Karpas-422 (cell line): ENCODE results near the gene STOML3. TPM values are rescaled to one million over a fixed set of nuclear protein-coding genes. Genes with fewer than 3 reads are reported as not detected.

Source experiments
- DNase-seq: peaks from one replicate; pipeline ENCODE4 v3.0.0-alpha.2; 2015
- H2AFZ ChIP-seq: fragments of 200-600 bp; sonication (generic); 2 replicates; pipeline ENCODE4 v1.6.1; 2014; ENCODE audit warnings: antibody characterized with exemption, low read length, mixed read lengths
- H3K27ac ChIP-seq: fragments of 200-600 bp; sonication (generic); 2 replicates; pipeline ENCODE4 v1.5.1; 2014; ENCODE audit warnings: mild to moderate bottlenecking, low read length, moderate library complexity
- H3K27me3 ChIP-seq: fragments of 200-600 bp; sonication (generic); 2 replicates; pipeline ENCODE4 v1.6.1; 2014; ENCODE audit warnings: low read length, mixed read lengths
- H3K36me3 ChIP-seq: fragments of 200-600 bp; sonication (generic); 2 replicates; pipeline ENCODE4 v1.6.1; 2014; ENCODE audit warnings: low read length, mixed read lengths; ENCODE audit not compliant: insufficient read depth
- H3K4me1 ChIP-seq: fragments of 200-600 bp; sonication (generic); 2 replicates; pipeline ENCODE4 v1.6.1; 2014; ENCODE audit warnings: mild to moderate bottlenecking, low read length, mixed read lengths
- H3K4me2 ChIP-seq: fragments of 200-600 bp; sonication (generic); 2 replicates; pipeline ENCODE4 v1.6.1; 2014; ENCODE audit warnings: low read length, low read depth, mild to moderate bottlenecking; ENCODE audit not compliant: poor library complexity, severe bottlenecking
- H3K4me3 ChIP-seq: fragments of 200-600 bp; sonication (generic); 2 replicates; pipeline ENCODE4 v1.5.1; 2014; ENCODE audit warnings: mild to moderate bottlenecking, antibody characterized with exemption, low read length, mixed read lengths
- H3K79me2 ChIP-seq: fragments of 200-600 bp; sonication (generic); 2 replicates; pipeline ENCODE4 v1.6.1; 2014; ENCODE audit warnings: mild to moderate bottlenecking, low read length, mixed read lengths
- H3K9ac ChIP-seq: fragments of 200-600 bp; sonication (generic); 2 replicates; pipeline ENCODE4 v1.6.0; 2014; ENCODE audit warnings: low read length
- H3K9me2 ChIP-seq: fragments of 200-600 bp; sonication (generic), shearing (Covaris generic); replicated peaks from 2 replicates; pipeline ENCODE4 v1.6.0; 2014; ENCODE audit warnings: mild to moderate bottlenecking, low read length, moderate library complexity; ENCODE audit not compliant: insufficient read depth
- H3K9me3 ChIP-seq: fragments of 300-700, 200-600 bp; sonication (generic); 2 replicates; pipeline ENCODE4 v1.6.1; 2014; ENCODE audit warnings: low read length, mixed read lengths
- H4K20me1 ChIP-seq: fragments of 200-600 bp; sonication (generic); 2 replicates; pipeline ENCODE4 v1.6.1; 2014; ENCODE audit warnings: mild to moderate bottlenecking, antibody characterized with exemption, low read length, low read depth; ENCODE audit not compliant: insufficient read depth
- total RNA-seq: library from RNA; depleted of rRNA; stranded (reverse); fragments of >200 nt; shearing (Covaris generic); gene quantifications from 2 replicates; pipeline ENCODE4 v1.2.3, GENCODE V29; 2014; ENCODE audit warnings: low replicate concordance

STOML3 gene
- total RNA-seq, 1 experiment from 2014 or later, result not detected

GRCh38 chr13:39035799-39036198, 45.2 kb upstream of the STOML3 start:
- peaks cover 4% of the 10 kb centered on the region; the same call in 1 of the 2 replicates for H4K20me1 ChIP-seq
- peaks cover 43% of the 10 kb centered on the region for H3K4me1 ChIP-seq
- no peak overlapping the region for H2AFZ ChIP-seq

GRCh38 chr13:39035204-39035603, 44.6 kb upstream of the STOML3 start:
- Histone ChIP-seq H3K4me2 (peak overlapping the region; percentile 78), H3K4me1 (peaks cover 37% of the 10 kb centered on the region), H3K27ac (peak overlapping the region; percentile 75; the same call in 1 of the 2 replicates), H3K9ac (peak overlapping the region; percentile 82), H4K20me1 (peaks cover 4% of the 10 kb centered on the region; the same call in 1 of the 2 replicates), H3K9me3 (no peaks in the 10 kb centered on the region), H3K9me2 (no peaks in the 10 kb centered on the region), H3K36me3 (peaks cover 17% of the 10 kb centered on the region; the same call in 1 of the 2 replicates), H3K79me2 (peaks cover 97% of the 10 kb centered on the region), H2AFZ (no peak overlapping the region), H3K4me3 (peak overlapping the region; percentile 73), H3K27me3 (no peaks in the 10 kb centered on the region)
- peak; percentile 65 for DNase-seq

More at GRCh38 chr13:39035799-39036198, 45.2 kb upstream of the STOML3 start:
- peak overlapping the region; percentile 73 for H3K4me3 ChIP-seq
- peaks cover 16% of the 10 kb centered on the region; the same call in 1 of the 2 replicates for H3K36me3 ChIP-seq
- peak overlapping the region; percentile 82 for H3K9ac ChIP-seq
- peak overlapping the region; percentile 78 for H3K4me2 ChIP-seq
- DNase-seq, result no peak
- H3K27me3 ChIP-seq, result no peaks in the 10 kb centered on the region
- no peaks in the 10 kb centered on the region for H3K9me2 ChIP-seq
- no peaks in the 10 kb centered on the region for H3K9me3 ChIP-seq
- peaks cover 97% of the 10 kb centered on the region for H3K79me2 ChIP-seq
- peak overlapping the region; percentile 75 for H3K27ac ChIP-seq

GRCh38 chr13:39034085-39034484, 43.5 kb upstream of the STOML3 start:
- peaks cover 4% of the 10 kb centered on the region; the same call in 1 of the 2 replicates for H4K20me1 ChIP-seq
- peaks cover 28% of the 10 kb centered on the region for H3K36me3 ChIP-seq
- peaks cover 97% of the 10 kb centered on the region for H3K79me2 ChIP-seq
- H3K9ac ChIP-seq, result peak overlapping the region; percentile 82; the same call in 1 of the 2 replicates
- peaks cover 27% of the 10 kb centered on the region for H3K4me1 ChIP-seq
- H3K27ac ChIP-seq, result no peak overlapping the region
- H3K27me3 ChIP-seq, result no peaks in the 10 kb centered on the region
- no peaks in the 10 kb centered on the region for H3K9me3 ChIP-seq
- no peak overlapping the region for H2AFZ ChIP-seq
- no peaks in the 10 kb centered on the region for H3K9me2 ChIP-seq
- H3K4me3 ChIP-seq, result peak overlapping the region; percentile 73
- DNase-seq, result no peak
- H3K4me2 ChIP-seq, result peak overlapping the region; percentile 78

GRCh38 chr13:39032150-39032549, 41.5 kb upstream of the STOML3 start:
- H3K27me3 ChIP-seq, result no peaks in the 10 kb centered on the region
- peaks cover 45% of the 10 kb centered on the region for H3K36me3 ChIP-seq
- peaks cover 4% of the 10 kb centered on the region; the same call in 1 of the 2 replicates for H4K20me1 ChIP-seq
- H3K4me2 ChIP-seq, result no peak overlapping the region
- H3K9ac ChIP-seq, result no peak overlapping the region
- no peak overlapping the region for H2AFZ ChIP-seq
- H3K9me3 ChIP-seq, result no peaks in the 10 kb centered on the region
- H3K79me2 ChIP-seq, result peaks cover 94% of the 10 kb centered on the region
- no peak overlapping the region for H3K4me3 ChIP-seq
- H3K9me2 ChIP-seq, result no peaks in the 10 kb centered on the region
- no peak for DNase-seq
- no peak overlapping the region for H3K27ac ChIP-seq
- H3K4me1 ChIP-seq, result peaks cover 27% of the 10 kb centered on the region

GRCh38 chr13:39025433-39025839, 34.8 kb upstream of the STOML3 start:
- Histone ChIP-seq H4K20me1 (no peaks in the 10 kb centered on the region), H3K36me3 (peaks cover 85% of the 10 kb centered on the region), H3K4me2 (no peak overlapping the region), H3K9me3 (no peaks in the 10 kb centered on the region), H3K27ac (no peak overlapping the region), H3K79me2 (peaks cover 51% of the 10 kb centered on the region), H2AFZ (no peak overlapping the region), H3K4me3 (no peak overlapping the region), H3K9ac (no peak overlapping the region), H3K9me2 (no peaks in the 10 kb centered on the region), H3K27me3 (no peaks in the 10 kb centered on the region), H3K4me1 (no peaks in the 10 kb centered on the region)
- DNase-seq, result no peak

GRCh38 chr13:39023761-39024160, 33.1 kb upstream of the STOML3 start:
- Histone ChIP-seq H3K4me3 (no peak overlapping the region), H3K36me3 (peaks cover 71% of the 10 kb centered on the region; the same call in 1 of the 2 replicates), H3K4me1 (no peaks in the 10 kb centered on the region)

GRCh38 chr13:39023316-39023715, 32.7 kb upstream of the STOML3 start:
- Histone ChIP-seq H4K20me1 (no peaks in the 10 kb centered on the region), H2AFZ (no peak overlapping the region), H3K4me3 (no peak overlapping the region), H3K4me2 (no peak overlapping the region), H3K79me2 (peaks cover 35% of the 10 kb centered on the region), H3K9me3 (no peaks in the 10 kb centered on the region), H3K27me3 (no peaks in the 10 kb centered on the region), H3K36me3 (peaks cover 71% of the 10 kb centered on the region; the same call in 1 of the 2 replicates), H3K27ac (no peak overlapping the region), H3K9me2 (no peaks in the 10 kb centered on the region), H3K4me1 (no peaks in the 10 kb centered on the region), H3K9ac (no peak overlapping the region)
- no peak for DNase-seq

More at GRCh38 chr13:39023761-39024160, 33.1 kb upstream of the STOML3 start:
- Histone ChIP-seq H3K9me3 (no peaks in the 10 kb centered on the region), H3K4me2 (no peak overlapping the region), H3K9ac (no peak overlapping the region), H2AFZ (no peak overlapping the region), H3K27me3 (no peaks in the 10 kb centered on the region), H3K79me2 (peaks cover 38% of the 10 kb centered on the region), H3K27ac (no peak overlapping the region), H4K20me1 (no peaks in the 10 kb centered on the region), H3K9me2 (no peaks in the 10 kb centered on the region)
- no peak for DNase-seq

- H3K36me3 ChIP-seq, result peaks cover 67% of the 10 kb centered on the region; the same call in 1 of the 2 replicates
- no peak for DNase-seq
These were observed 30.3 kb upstream of the STOML3 start for GRCh38 chr13:39020853-39021462.

More at GRCh38 chr13:39020853-39021462, 30.3 kb upstream of the STOML3 start:
- H3K4me1 ChIP-seq, result no peaks in the 10 kb centered on the region
- H3K79me2 ChIP-seq, result peaks cover 21% of the 10 kb centered on the region
- H4K20me1 ChIP-seq, result no peaks in the 10 kb centered on the region
- no peak overlapping the region for H3K9ac ChIP-seq
- H3K9me3 ChIP-seq, result no peaks in the 10 kb centered on the region
- H3K4me2 ChIP-seq, result no peak overlapping the region
- H3K4me3 ChIP-seq, result no peak overlapping the region
- H3K27me3 ChIP-seq, result no peaks in the 10 kb centered on the region
- no peak overlapping the region for H2AFZ ChIP-seq
- no peak overlapping the region for H3K27ac ChIP-seq
- no peaks in the 10 kb centered on the region for H3K9me2 ChIP-seq
